ENCODE data around the gene POTEJ.
"Not testable (repeated sequence)": the region's sequence is repeated elsewhere in the genome, so short reads cannot be mapped to it uniquely, and the experiment has no call there.

The POTEJ gene

DNA sequence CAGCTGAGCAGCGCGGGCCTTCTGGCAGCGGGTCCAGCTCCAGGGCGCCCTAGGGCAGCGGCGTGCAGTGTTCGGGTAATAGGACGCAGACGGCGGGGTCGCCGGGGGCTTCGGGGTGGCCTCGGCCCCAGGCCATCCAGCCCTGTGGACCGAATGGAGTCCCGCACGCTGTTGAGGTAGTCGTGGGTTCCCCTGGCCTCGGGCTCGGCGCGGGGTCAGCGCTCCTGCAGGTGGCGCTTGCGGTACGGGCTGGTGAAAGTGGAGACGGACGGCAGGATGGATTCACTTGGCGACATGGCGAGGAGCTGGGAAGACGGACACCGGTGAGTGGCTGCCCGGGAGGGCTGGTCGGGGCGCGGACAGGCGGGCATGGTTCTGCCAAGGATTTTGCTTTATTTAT lies 82.2 kb downstream of the POTEJ start:
- DNase-seq (ENCODE audit: low read depth); H3K4me3 ChIP-seq (ENCODE audit: low read depth, low read length): not testable (repeated sequence)
- TF ChIP-seq, protein P1, sequence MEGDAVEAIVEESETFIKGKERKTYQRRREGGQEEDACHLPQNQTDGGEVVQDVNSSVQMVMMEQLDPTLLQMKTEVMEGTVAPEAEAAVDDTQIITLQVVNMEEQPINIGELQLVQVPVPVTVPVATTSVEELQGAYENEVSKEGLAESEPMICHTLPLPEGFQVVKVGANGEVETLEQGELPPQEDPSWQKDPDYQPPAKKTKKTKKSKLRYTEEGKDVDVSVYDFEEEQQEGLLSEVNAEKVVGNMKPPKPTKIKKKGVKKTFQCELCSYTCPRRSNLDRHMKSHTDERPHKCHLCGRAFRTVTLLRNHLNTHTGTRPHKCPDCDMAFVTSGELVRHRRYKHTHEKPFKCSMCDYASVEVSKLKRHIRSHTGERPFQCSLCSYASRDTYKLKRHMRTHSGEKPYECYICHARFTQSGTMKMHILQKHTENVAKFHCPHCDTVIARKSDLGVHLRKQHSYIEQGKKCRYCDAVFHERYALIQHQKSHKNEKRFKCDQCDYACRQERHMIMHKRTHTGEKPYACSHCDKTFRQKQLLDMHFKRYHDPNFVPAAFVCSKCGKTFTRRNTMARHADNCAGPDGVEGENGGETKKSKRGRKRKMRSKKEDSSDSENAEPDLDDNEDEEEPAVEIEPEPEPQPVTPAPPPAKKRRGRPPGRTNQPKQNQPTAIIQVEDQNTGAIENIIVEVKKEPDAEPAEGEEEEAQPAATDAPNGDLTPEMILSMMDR (IDR thresholded peaks at IDR 0.05; ENCODE audit: low read depth, low read length, missing control alignments): peak; percentile 26

DNA sequence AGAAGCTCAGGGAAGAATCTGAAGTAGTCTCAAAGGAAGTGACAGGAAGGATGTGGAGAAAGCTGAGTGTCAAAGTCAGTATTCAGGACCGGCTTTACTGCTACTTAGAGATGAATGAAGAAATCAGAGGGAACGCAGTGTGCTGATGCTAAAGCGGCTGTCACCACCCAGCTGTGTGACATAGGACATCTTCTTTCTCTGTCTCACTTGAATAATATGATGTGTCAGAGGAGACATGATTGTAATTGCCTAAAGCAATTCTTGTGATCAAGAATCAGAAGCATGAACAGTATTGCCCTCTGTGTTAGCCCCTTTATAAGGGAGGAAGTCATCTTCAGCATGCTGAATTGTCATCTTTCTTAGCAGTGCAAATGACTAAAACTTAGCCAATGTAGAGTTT lies 92.0 kb downstream of the POTEJ start:
- not testable (repeated sequence) for DNase-seq (ENCODE audit: low read depth); H3K4me3 ChIP-seq (ENCODE audit: low read depth, low read length)
